ENCODE measurements around the gene NT5C3B.
"Not testable (repeated sequence)": the region's sequence is repeated elsewhere in the genome, so short reads cannot be mapped to it uniquely, and the experiment has no call there.

NT5C3B gene

DNA sequence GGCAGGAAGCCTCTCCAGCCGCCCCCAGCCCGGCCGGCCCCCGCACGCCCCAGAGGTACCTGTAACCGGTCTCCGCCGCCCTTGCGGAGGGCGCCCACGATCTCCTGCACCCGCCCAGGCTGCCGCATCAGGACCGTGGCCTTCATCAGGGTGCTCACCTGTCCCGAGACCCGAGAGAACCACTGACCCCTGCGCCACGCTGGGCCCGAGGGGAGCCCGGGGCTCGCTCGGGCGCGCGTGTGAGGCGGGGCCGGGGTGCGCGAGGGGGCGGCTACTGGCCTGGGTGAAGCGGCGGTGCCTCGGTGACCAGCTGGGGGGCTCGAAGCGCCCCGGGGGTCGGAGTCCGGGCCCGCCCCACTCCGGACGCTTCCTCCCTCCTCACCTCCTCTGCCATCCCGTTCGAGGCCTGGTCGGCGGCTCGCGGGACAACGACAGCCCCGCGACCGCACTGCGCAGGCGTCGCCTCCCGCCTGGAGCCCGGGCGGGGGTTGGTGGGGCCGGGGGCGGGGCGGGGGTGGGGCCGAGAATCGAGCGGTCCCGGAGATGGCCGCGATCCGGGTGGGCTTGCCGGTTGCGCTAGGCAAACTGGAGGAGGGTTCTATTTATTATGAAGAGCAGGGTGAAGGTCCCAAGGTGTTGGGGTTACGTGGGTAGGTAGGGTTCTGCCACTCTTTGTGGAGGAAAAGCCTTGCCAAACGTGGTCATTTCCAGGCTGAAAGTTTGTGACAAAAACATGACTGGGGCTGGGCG lies at the start of gene NT5C3B:
Gene NT5C3B (minus strand): TSS at position 433 of the 750 bp plus-strand sequence. CDS start 39 bp downstream, at position 394.
- DNase-seq (ENCODE audit: low read depth), result peak; percentile 46
- H3K4me3 ChIP-seq (ENCODE audit: low read length), result peak within 1 kb of the TSS; percentile 78
- TF ChIP-seq, protein P1, sequence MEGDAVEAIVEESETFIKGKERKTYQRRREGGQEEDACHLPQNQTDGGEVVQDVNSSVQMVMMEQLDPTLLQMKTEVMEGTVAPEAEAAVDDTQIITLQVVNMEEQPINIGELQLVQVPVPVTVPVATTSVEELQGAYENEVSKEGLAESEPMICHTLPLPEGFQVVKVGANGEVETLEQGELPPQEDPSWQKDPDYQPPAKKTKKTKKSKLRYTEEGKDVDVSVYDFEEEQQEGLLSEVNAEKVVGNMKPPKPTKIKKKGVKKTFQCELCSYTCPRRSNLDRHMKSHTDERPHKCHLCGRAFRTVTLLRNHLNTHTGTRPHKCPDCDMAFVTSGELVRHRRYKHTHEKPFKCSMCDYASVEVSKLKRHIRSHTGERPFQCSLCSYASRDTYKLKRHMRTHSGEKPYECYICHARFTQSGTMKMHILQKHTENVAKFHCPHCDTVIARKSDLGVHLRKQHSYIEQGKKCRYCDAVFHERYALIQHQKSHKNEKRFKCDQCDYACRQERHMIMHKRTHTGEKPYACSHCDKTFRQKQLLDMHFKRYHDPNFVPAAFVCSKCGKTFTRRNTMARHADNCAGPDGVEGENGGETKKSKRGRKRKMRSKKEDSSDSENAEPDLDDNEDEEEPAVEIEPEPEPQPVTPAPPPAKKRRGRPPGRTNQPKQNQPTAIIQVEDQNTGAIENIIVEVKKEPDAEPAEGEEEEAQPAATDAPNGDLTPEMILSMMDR (conservative IDR thresholded peaks at IDR 0.05; ENCODE audit: low read length), result no peak

DNA sequence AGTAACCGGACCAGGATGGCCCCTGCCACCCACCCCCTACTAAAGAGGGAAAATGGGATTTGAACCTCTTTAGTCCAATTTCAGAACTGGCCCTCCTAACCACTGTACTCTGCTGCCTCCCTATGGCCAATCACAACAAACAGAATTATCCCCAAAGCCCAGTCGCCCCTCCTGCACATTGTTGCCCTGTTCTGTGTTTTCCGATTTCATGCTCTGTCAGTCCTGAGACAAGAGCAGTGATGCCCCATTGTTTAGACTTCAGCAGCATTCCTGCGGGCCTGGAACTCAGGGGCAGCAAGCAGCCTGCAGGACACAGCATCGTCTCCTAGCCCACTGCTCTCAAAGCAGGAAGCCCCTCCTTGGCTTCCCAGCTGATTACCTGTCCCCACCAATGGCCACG lies 49.7 kb upstream of the NT5C3B start:
- no peak for DNase-seq (ENCODE audit: low read depth)
- TF ChIP-seq, protein P1 (conservative IDR thresholded peaks at IDR 0.05; ENCODE audit: low read length), result peak; percentile 25
- H3K4me3 ChIP-seq (ENCODE audit: low read length), result no peak overlapping the region

DNA sequence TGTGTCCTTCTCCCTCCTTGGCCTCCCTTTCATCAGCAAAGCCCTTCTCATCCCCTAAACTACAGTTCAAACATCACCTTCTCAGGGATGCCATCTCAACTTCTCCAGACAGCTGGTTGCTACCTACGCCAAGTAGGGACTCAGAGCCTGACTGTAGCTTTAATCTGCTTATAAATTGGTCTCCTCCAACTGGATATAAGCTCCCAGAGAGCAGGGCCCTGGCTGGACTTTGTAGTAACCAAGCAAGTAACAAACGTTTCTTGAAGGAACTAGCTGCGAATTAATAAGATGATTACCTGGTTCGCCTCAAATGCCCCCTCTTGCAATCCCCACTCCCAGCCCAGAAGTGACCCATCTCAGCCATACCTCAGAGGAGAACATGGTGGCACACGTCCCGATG lies 46.7 kb upstream of the NT5C3B start:
- TF ChIP-seq, protein P1 (conservative IDR thresholded peaks at IDR 0.05; ENCODE audit: low read length), result no peak
- no peak for DNase-seq (ENCODE audit: low read depth)
- no peak overlapping the region for H3K4me3 ChIP-seq (ENCODE audit: low read length)

DNA sequence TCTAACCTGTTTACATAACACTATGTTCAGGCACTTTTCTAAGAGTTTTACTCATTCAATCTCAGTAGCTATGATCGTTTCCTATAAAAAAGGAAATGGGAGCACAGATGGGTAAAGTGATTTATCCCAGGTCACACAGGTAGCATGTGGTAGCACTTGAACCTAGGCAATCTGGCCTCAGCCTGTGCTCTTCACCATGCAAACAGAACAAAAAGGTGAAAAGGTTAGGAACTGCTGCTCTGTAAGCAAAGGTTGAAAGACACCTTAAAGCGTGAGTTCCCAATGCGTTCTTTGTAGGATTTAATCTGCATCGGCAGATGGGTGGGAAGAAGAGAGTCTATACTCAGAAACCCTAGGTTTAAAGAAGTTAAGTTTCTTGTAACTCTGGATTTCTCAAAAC lies 44.1 kb upstream of the NT5C3B start:
- H3K4me3 ChIP-seq (ENCODE audit: low read length), result no peak overlapping the region
- no peak for DNase-seq (ENCODE audit: low read depth)
- TF ChIP-seq, protein P1 (conservative IDR thresholded peaks at IDR 0.05; ENCODE audit: low read length), result no peak

DNA sequence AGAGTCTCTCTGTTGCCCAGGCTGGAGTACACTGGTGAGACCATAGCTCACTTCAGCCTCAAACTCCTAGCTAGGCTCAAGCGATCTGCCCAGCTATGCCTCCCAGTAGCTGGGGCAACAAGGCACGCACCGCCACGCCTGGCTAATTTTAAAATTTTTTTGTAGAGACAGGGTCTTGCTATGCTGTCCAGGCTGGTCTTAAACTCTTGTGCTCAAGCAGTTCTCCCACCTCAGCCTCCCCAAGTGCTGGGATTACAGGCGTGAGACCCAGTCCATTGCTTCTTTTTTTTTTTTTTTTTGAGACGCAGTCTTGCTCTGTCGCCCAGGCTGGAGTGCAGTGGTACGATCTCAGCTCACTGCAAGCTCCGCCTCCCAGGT lies 38.2 kb upstream of the NT5C3B start:
- DNase-seq (ENCODE audit: low read depth); H3K4me3 ChIP-seq (ENCODE audit: low read length): not testable (repeated sequence)

DNA sequence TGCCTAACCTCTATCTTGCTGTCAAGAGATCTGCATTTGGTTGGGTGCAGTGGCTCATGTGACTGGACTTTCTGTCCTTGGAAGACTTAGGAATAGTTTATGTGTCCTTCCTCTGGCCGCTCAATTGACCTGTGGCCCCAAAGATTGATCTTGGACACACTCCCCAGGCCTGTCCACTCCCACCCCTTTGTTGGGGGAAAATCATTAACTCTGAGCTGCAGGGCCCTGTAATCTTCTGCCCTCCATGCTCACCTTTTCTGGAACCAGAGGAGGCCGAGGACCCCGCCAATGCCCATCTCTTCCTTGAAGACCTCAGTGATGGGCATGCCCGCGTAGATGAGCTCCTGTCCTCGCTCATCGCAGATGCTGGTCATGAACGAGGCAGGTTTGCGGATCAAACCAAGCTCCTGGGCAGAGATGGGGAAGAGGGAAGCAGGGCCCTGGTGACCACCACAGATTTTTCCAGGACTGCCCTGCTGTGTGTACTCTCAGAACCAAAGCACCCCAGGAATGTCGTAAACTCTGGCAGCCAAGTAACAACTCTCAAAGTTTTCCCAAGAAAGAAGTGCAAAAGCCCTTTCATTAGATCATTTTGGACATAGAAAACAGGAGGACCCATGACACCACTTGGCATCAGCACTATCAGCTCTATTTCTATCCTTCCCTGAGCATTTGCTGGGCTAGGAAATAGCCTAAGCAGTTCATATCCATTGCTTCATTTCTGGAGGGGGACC lies 37.7 kb upstream of the NT5C3B start:
- no peak overlapping the region for H3K4me3 ChIP-seq (ENCODE audit: low read length)
- TF ChIP-seq, protein P1 (conservative IDR thresholded peaks at IDR 0.05; ENCODE audit: low read length), result no peak
- DNase-seq (ENCODE audit: low read depth), result peak; percentile 8

DNA sequence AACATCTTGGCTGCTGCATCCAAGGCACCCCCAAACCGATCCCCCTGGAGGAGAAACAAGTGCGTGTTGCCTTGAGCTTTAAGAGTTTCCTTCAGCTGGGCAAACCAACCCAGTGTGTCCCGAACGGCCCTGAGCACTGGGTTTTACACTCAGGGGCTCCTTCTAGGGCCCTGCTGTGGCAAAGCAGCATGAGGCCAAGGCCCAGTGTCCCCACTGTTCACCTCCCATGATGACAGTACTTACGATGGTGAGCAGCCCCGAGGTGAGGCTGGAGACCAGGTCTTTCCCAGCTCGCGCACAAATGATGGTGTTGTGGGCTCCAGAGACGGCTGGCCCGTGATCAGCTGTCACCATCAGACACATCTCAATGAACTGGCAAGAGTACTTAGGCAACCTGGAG lies 35.8 kb upstream of the NT5C3B start:
- TF ChIP-seq, protein P1 (conservative IDR thresholded peaks at IDR 0.05; ENCODE audit: low read length), result no peak
- H3K4me3 ChIP-seq (ENCODE audit: low read length), result no peak overlapping the region
- DNase-seq (ENCODE audit: low read depth), result no peak

Measured in AG10803 (cell line).